Stimulated activated CD8-positive, alpha-beta memory T cell treated with anti-CD3 and anti-CD28 coated beads, Interleukin-12 subunit alpha, Interleukin-12 subunit beta, amount 100 ng/mL, for 1 hour (primary cell): Measurements from ENCODE around the gene GPX1.
"Not testable (repeated sequence)": the region's sequence is repeated elsewhere in the genome, so short reads cannot be mapped to it uniquely, and the experiment has no call there.

Source experiments
- DNase-seq: peaks from one replicate; pipeline ENCODE4 v3.0.0-alpha.2; 2020; ENCODE audit warnings: low read depth

Gene GPX1

GRCh38 chr3:49357443-49358216 lies 523 bp downstream of the GPX1 start:
- DNase-seq: not testable (repeated sequence)

DNA sequence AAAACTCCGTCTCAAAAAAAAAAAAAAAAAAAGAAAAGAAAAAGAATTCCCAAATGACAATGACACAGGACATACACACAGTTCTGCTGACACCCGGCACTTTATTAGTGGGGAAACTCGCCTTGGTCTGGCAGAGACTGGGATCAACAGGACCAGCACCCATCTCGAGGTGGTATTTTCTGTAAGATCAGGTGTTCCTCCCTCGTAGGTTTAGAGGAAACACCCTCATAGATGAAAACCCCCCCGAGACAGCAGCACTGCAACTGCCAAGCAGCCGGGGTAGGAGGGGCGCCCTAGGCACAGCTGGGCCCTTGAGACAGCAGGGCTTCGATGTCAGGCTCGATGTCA lies 1.1 kb downstream of the GPX1 start:
- DNase-seq: not testable (repeated sequence)

- DNase-seq: no peak
These were observed 5.2 kb downstream of the GPX1 start for GRCh38 chr3:49352890-49353421.

DNA sequence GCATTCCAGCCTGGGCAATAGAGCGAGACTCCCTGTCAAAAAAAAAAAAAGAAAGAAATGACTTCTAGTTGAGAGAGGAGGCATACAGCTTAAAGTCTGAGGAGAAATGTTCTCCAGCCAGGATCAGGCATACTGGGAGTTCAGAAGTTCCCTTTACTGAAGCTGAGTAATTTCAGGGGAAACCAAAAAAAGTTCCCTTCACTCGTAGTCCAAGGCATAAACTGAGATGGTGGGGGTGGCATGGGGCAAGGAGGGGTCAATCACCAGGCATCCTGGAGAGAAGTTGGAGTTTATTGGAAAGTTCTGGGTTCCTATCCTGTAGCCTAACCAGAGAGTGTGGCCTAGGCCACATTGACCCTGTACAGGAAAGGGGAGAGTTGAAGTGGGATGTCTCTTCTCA lies 5.9 kb downstream of the GPX1 start:
- no peak for DNase-seq

DNA sequence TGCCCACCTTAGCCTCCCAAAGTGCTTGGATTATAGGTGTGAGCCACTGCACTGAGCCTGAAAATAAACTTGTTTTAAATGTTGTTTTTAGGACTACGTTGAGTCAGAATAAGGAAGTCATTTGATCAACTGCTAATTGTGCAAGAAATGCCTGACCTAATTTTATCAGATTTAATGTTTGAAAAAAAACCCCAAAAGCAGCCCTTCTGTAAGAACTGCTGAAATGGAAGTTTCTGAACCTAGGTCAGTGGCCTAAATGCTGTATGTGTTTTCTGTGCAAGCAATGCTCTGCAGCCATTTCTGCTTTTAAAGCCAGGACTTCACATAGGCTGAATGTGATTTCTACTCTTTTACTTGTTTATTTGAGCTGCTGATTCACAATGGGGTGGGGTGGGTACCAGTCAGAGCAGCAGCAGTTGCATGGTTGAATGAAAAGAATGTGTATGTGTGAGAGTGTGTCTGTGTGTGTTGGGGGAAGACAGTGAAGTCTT lies 6.6 kb downstream of the GPX1 start:
- no peak for DNase-seq

DNA sequence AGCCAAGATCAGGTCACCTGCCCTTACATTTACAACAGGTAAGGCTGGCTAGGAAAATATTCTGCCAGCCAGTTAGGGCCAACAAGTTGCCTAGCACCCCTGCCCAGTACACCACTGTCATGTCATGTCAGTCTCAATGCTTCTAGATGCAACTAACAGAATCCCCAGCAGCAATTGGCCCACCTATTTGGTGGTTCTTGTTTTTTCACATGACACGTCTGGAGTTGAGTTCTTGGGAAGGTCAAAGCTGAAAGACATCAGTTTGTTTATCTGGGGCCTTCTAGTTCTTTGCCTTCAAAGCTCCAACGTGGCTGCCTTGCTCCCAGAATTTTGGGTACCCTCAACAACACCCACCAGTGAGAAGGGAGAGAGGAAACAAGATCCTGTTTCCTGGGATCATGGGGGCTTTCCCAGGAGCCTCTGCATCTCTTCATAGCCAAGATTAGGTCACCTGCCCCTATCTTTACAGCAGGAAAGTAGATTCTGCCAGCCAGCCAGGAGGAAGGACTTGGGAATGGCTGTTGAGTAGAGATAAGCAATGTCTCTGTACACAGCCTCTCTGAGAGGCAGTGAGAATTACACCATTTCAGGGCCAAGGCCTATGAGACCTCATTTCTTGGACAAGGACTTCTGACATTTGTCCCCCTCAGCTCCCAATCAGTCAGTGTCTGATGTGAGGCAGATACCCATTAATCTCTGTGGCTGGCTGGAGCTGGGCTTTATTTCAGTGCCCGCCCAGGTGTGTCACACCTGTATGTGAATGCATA lies 8.6 kb downstream of the GPX1 start:
- DNase-seq: no peak

DNA sequence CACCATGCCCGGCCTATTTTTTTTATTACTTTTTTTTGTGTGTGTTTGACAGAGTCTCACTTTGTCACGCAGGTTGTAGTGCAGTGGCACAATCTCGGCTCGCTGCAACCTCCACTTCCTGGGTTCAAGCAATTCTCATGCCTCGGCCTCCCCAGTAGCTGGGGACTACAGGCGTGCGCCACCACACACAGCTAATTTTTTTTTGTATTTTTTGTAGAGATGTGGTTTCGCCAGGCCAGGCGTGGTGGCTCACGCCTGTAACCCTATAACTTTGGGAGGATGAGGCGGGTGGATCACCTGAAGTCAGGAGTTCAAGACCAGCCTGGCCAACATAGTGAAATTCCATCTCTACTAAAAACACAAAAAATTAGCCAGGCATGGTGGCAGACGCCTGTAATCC lies 9.8 kb downstream of the GPX1 start:
- not testable (repeated sequence) for DNase-seq

DNA sequence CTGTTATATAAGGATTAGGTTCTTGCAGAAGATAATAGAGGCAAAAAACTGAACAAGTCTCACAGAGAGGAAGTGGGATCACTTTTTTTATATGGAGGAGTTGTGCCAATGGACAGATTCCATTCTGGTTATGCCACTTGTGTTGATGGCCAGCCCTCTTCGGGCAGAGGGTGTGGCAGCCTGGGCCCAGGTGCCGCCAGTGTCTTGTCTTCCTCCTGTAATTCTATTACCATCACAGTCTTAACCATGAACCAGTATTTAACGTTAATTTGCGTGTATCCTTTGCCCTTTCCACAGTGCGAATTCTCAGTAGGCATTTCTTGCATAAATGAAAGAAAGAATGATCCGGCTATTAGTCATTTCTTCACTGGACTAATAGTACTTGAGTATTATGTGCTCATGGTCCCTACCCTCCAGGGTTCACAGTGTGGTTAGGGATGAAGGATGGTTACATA lies 11.3 kb downstream of the GPX1 start:
- no peak for DNase-seq

- no peak for DNase-seq
These were observed 15.0 kb downstream of the GPX1 start for GRCh38 chr3:49343163-49343562.

DNA sequence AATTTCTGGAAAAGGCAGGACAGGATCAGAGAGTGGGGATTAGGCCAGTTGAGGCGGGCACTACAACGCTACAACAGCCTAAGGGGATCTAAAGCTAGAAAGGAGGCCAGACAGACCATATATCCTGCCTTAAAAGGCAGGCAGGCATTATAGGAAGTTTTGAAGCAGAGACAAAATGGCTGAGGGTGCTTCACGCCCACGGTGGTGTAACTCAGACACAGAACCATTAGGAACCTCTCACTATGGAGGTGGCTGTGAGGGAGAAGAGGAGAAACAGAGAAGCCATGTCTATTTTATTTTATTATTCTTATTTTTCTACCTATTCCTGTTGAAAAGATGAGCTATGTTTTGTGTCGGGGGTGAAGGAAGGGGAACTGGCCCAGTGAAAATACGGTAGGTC lies 16.2 kb downstream of the GPX1 start:
- DNase-seq: no peak

DNA sequence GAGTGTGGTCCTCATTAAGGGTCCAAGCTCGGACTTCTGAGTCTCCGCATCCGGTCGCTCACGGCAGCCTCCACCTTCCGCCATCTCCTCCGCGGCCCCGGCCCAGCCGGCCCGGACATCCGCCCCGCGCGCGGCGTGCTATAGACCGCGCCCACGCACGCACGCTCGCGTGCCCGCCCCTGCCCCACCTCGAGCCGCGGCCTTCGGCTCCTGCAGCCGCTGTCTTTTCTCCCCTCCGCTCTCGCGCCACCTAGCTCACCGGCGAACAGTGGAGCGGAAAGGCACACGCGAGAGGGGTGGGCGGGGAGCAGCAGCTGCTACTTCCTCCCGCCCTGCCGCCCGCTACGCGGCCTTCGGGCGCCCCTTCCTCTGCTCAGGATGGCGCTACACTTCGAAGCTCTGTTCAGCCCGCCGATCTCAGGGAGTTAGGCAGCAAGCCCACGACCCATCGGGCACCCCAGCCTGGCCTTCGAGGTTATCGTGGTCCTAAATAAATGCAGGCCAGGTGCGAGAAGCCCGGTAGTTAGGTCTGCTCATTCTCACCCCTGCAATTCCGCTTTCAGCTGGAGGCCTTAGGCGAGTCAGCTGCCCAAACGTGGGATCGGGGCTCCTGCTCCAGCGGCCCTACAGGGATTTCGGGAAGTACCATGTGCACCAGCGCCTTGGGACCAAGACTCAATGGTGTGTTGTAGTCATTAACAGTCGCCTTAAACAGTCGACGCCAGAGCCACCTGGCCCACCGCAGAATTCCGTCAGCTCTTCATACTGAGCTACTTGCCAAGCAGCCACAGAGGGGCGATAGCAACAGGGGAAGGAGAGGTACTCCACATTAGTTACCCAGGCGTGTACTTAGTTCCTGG lies 18.0 kb downstream of the GPX1 start, which contains the start of gene USP4:
TSS of gene USP4 (minus strand) at position 113 of the 860 bp plus-strand sequence. CDS start at position 84, 29 bp downstream.
- DNase-seq: peak; percentile 86

DNA sequence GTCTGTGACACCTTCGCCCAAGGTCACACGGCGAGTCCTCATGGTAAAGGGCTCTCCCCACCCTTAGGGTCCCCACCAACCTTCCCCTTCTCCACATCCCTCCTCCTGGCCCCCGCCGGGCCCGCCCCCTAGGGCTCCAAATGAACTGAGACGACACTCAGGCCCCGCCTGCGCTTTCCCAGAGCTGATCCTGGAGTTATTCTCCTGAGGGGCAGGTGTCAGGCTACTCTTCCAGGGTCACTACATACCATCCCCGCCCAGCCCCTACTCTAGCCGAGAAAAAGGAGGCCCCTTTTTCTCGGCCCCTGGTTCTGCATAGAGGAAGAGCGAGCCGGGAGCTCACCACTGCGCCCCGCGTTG lies 18.6 kb downstream of the GPX1 start:
- DNase-seq: no peak

DNA sequence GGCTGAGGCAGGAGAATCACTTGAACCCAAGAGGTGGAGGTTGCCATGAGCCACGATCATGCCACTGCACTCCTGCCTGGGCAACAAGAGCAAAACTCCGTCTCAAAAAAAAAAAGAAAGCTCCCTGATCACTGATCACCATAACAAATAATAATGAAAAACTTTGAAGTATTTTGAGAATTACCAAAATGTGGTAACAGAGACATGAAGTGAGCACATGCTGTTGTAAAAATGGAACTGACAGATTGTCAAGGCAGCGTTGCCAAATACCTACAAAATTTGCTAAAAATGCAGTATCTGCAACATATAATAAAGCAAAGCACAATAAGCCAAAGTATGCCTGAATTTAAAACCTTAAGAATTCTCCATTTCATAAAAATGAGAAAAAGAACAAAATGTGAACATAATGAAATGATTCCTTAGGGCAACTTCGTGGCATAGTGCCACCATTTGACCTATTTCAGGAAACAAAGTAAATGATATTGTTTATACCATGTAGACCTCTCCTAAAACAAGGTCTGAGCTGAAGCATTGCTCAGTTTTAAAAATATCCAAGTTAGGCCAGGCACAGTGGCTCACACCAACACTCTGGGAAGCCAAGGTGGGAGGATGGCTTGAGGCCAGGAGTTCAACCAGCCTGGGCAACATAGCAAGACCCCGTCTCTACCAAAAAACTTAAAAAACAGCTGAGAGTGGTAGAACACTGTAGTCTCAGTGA lies 24.1 kb downstream of the GPX1 start:
- DNase-seq: no peak

- DNase-seq: no peak
These were observed 25.1 kb downstream of the GPX1 start for GRCh38 chr3:49333091-49333490.

- no peak for DNase-seq
These were observed 29.0 kb downstream of the GPX1 start for GRCh38 chr3:49329186-49329585.

DNA sequence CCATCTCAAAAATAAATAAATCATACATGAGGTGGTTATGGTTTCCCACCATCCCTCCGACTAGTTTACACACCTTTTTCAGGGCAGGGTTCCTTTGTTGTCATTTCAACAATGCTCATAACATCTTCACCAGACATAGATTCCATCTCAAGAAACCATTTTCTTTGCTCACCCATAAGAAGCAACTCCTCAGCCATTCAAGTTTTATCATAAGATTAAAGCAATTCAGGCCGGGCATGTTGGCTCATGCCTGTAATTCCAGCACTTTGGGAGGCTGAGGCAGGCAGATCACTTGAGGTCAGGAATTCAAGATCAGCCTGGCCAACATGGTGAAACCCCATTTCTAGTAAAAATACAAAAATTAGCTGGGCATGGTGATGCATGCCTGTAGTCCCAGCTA lies 29.8 kb downstream of the GPX1 start:
- not testable (repeated sequence) for DNase-seq

- no peak for DNase-seq
These were observed 30.7 kb downstream of the GPX1 start for GRCh38 chr3:49327485-49327884.

- no peak for DNase-seq
These were observed 33.4 kb downstream of the GPX1 start for GRCh38 chr3:49324768-49325167.

GRCh38 chr3:49316696-49317457 lies 41.3 kb downstream of the GPX1 start:
- no peak for DNase-seq

DNA sequence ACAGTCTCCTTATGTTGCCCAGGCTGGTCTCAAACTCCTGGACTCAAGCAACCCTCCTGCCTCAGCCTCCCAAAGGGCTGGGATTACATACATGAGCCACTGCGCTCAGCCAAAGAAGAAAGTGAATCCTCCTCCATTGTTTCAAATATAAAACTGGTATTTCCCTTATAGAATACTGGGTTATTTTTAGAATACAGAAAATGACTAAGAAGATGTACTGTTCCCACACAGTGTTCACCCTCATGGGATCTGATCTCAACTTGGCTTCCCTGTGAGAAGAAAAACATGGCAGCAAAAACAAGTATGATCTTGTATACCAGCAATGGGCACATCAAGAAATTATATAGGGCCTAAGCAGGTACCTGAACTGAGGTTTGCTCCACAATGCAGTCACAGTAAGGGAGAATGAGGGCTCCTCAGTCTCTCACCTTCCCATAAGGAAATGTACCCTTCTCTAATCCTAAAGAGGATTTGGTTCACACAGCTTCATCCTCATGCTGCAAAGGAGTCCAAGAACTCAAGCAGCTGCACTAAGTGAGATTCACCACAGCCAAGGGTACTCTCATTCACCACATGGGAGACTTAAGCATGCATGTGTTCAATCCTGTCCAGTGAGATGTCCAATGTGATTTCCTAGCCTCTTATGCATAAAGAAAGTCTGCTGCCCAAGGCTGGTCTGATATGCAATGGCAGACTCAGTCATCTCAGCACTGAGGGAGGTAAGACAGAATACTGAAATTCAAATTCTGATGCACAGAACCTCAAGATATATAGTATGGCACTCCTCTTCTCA lies 44.1 kb downstream of the GPX1 start:
- DNase-seq: no peak
